ENCODE measurements around the gene DDIAS. TPM values are rescaled to one million over a fixed set of nuclear protein-coding genes. Genes with fewer than 3 reads are reported as not detected.

Gene DDIAS
- 4.6 and 5.0 TPM in 2 replicates for total RNA-seq

GRCh38 chr11:82901165-82901921 lies at the start of gene DDIAS:
Gene DDIAS (plus strand): TSS chr11:82901736. CDS start chr11:82914739, 13,003 bp downstream.

GRCh38 chr11:82900277-82901164 lies 1.0 kb upstream of the DDIAS start, which contains the start of gene PRCP:
Gene PRCP (minus strand): TSS chr11:82900430. CDS start chr11:82900402, 28 bp downstream.

Other genes with a start within 250 kb of the DDIAS start
- under 0.01 TPM in 1 of 2 replicates, not detected in the other for gene FAM181B, start 167.9 kb upstream of the DDIAS start, total RNA-seq
- gene PRCP, start 1.3 kb upstream of the DDIAS start, total RNA-seq, result 181 and 183 TPM in 2 replicates
- gene RAB30, start 170.2 kb downstream of the DDIAS start, total RNA-seq, result 6.7 and 9.1 TPM in 2 replicates

Data from endothelial cell of coronary artery (primary cell).